ENCODE measurements around the gene FOXS1.

The FOXS1 gene

DNA sequence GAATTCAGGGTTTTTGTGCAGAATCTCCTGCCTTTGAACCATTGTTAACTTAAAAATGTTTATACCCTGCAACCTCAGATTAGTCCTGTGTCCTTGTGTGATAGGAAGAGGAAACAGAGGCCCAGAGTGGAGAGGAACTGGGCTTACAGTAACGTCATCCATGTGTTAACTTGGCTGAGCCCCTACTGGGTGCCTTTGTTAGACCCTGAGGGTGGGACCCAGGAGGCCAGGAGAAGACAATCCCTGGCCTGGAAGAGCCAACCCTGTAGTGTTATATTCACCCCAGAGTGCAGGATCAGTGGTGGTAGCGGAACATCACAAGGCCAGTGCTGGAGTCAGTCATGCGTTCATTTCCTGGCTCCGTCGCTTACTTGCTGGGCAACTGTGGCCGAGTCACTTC, 15.7 kb downstream of the FOXS1 start:
- TF ChIP-seq EP300 (IDR thresholded peaks at IDR 0.05; ENCODE audit: borderline replicate concordance): no peak
- TF ChIP-seq TCF12 (IDR thresholded peaks at IDR 0.05; ENCODE audit: low read depth): no peak
- TF ChIP-seq, protein P1, sequence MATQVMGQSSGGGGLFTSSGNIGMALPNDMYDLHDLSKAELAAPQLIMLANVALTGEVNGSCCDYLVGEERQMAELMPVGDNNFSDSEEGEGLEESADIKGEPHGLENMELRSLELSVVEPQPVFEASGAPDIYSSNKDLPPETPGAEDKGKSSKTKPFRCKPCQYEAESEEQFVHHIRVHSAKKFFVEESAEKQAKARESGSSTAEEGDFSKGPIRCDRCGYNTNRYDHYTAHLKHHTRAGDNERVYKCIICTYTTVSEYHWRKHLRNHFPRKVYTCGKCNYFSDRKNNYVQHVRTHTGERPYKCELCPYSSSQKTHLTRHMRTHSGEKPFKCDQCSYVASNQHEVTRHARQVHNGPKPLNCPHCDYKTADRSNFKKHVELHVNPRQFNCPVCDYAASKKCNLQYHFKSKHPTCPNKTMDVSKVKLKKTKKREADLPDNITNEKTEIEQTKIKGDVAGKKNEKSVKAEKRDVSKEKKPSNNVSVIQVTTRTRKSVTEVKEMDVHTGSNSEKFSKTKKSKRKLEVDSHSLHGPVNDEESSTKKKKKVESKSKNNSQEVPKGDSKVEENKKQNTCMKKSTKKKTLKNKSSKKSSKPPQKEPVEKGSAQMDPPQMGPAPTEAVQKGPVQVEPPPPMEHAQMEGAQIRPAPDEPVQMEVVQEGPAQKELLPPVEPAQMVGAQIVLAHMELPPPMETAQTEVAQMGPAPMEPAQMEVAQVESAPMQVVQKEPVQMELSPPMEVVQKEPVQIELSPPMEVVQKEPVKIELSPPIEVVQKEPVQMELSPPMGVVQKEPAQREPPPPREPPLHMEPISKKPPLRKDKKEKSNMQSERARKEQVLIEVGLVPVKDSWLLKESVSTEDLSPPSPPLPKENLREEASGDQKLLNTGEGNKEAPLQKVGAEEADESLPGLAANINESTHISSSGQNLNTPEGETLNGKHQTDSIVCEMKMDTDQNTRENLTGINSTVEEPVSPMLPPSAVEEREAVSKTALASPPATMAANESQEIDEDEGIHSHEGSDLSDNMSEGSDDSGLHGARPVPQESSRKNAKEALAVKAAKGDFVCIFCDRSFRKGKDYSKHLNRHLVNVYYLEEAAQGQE (IDR thresholded peaks at IDR 0.05; ENCODE audit: low read depth): no peak
- TF ChIP-seq NFIC (IDR thresholded peaks at IDR 0.05): no peak
- no peak for TF ChIP-seq TEAD4 (IDR thresholded peaks at IDR 0.05)
- no peak for TF ChIP-seq CREB1 (IDR thresholded peaks at IDR 0.05; ENCODE audit: low read depth)
- no peak for TF ChIP-seq YY1 (IDR thresholded peaks at IDR 0.05; ENCODE audit: low read depth)
- no peak for TF ChIP-seq TAF1 (IDR thresholded peaks at IDR 0.05; ENCODE audit: low read depth)
- TF ChIP-seq, protein P2, sequence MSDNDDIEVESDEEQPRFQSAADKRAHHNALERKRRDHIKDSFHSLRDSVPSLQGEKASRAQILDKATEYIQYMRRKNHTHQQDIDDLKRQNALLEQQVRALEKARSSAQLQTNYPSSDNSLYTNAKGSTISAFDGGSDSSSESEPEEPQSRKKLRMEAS (IDR thresholded peaks at IDR 0.05): no peak
- TF ChIP-seq CEBPB (IDR thresholded peaks at IDR 0.05): no peak
- no peak for TF ChIP-seq ZBTB7A (IDR thresholded peaks at IDR 0.05; ENCODE audit: low read depth)
- TF ChIP-seq, protein P3, sequence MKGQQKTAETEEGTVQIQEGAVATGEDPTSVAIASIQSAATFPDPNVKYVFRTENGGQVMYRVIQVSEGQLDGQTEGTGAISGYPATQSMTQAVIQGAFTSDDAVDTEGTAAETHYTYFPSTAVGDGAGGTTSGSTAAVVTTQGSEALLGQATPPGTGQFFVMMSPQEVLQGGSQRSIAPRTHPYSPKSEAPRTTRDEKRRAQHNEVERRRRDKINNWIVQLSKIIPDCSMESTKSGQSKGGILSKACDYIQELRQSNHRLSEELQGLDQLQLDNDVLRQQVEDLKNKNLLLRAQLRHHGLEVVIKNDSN (IDR thresholded peaks at IDR 0.05): no peak
- TF ChIP-seq RAD21 (IDR thresholded peaks at IDR 0.05; ENCODE audit: low read depth): no peak
- TF ChIP-seq EGR1 (IDR thresholded peaks at IDR 0.05): no peak
- no peak for TF ChIP-seq FOXM1 (IDR thresholded peaks at IDR 0.05; ENCODE audit: borderline replicate concordance, low read depth)

DNA sequence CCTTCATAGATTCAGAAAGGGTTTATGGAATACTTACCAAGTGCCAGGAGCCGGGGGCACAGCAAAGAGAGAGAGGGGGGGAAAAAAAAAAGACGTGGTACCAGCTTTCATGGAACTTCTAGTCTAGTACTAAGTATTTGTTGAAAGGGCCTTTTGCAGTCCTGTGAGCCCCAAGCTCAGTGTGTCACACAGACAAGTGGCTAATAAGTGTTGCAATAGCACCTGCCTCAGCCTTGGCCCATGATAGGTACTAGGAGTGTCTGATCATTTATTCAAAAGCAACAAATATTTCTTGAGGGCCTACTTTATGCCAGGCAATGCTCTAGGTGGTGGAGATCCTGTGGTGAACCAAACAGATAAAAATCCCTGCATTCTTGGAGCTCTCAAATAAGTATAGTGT, 18.3 kb downstream of the FOXS1 start:
- TF ChIP-seq NFIC (IDR thresholded peaks at IDR 0.05) (no peak), FOXM1 (IDR thresholded peaks at IDR 0.05; ENCODE audit: borderline replicate concordance, low read depth) (no peak), YY1 (IDR thresholded peaks at IDR 0.05; ENCODE audit: low read depth) (no peak)

DNA sequence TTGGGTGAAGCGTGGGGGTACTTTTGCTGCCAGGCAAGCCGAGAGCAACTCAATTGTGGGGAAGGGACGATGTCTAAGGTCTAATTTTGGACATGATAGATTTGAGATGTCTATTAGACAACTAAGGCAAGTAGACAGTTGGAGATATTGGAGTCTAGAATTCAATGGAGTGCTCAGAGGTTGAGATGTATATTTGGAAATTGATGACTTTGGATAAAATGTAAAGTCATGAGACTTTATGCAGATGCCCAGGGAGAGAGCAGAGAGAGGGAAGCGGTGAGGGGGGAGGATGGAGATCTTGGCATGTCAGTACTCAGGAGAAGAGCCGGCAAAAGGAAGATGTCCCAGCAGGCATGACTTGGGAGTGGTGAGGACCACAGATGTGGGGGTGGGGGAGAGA, 19.3 kb downstream of the FOXS1 start:
- TF ChIP-seq TCF12 (IDR thresholded peaks at IDR 0.05; ENCODE audit: low read depth) (no peak), EP300 (IDR thresholded peaks at IDR 0.05; ENCODE audit: borderline replicate concordance) (no peak), CREB1 (IDR thresholded peaks at IDR 0.05; ENCODE audit: low read depth) (no peak), YY1 (IDR thresholded peaks at IDR 0.05; ENCODE audit: low read depth) (no peak), NFIC (IDR thresholded peaks at IDR 0.05) (no peak)
- TF ChIP-seq, protein P2 (IDR thresholded peaks at IDR 0.05): no peak

DNA sequence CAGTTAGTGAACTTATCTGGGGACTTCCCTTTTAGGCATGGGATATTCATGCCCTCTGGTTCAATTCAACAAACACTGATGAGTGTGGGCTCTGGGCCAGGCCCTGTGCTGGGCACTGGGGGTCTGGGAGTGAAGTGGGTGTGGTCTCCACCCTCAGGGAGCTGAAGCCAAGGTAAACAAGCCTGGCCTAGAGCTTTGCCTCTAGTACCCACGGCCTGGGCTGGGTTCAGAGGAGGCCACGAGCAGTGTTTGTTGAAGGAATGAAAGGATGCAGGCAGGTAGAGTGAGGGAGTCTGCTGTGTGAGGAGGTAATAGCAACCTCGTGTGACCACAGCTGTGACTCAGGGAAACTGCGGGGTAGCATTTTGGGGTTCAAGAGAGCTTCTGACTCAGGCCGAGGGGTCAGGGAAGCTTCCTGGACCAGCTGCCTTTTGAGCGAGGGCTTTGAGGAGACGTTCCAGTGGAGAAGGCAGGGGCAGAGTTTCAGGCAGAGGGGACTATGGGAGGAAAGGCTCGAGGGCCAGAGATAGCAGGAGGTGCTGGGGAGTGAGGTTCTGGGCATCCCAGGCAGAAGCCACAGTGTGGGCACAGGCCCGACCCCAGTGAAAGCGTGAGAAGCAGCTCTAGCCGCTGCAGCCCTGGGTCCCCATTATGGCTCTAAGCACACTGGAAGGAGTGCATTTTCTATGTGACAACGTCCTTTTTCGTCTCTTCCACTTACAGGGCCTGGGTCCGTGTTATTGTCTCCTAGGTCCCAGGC, 20.7 kb downstream of the FOXS1 start:
- TF ChIP-seq EGR1 (IDR thresholded peaks at IDR 0.05) (no peak), CEBPB (IDR thresholded peaks at IDR 0.05) (no peak), FOXM1 (IDR thresholded peaks at IDR 0.05; ENCODE audit: borderline replicate concordance, low read depth) (no peak), CREB1 (IDR thresholded peaks at IDR 0.05; ENCODE audit: low read depth) (no peak), TEAD4 (IDR thresholded peaks at IDR 0.05) (no peak), TAF1 (IDR thresholded peaks at IDR 0.05; ENCODE audit: low read depth) (no peak)

DNA sequence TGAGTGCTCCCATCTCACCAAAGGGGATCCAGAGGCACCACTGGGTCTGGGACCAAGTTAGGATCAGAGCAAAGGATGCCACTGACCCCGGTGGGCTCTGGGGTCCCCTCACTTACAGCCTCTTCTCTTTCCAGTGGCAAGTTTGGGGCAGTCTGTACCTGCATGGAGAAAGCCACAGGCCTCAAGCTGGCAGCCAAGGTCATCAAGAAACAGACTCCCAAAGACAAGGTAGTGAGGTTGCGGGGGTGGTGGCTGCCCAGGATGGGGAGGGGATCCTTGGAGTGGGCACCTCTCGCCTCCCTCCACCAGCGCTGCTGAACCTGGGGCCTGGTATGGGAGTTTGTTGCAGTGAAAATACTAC, 21.3 kb downstream of the FOXS1 start:
- TF ChIP-seq TCF12 (IDR thresholded peaks at IDR 0.05; ENCODE audit: low read depth): no peak
- TF ChIP-seq, protein P2 (IDR thresholded peaks at IDR 0.05): no peak
- no peak for TF ChIP-seq ZBTB7A (IDR thresholded peaks at IDR 0.05; ENCODE audit: low read depth)
- TF ChIP-seq, protein P3 (IDR thresholded peaks at IDR 0.05): no peak
- TF ChIP-seq RAD21 (IDR thresholded peaks at IDR 0.05; ENCODE audit: low read depth): no peak
- TF ChIP-seq, protein P1 (IDR thresholded peaks at IDR 0.05; ENCODE audit: low read depth): no peak
- TF ChIP-seq NFIC (IDR thresholded peaks at IDR 0.05): no peak
- no peak for TF ChIP-seq EGR1 (IDR thresholded peaks at IDR 0.05)
- TF ChIP-seq CREB1 (IDR thresholded peaks at IDR 0.05; ENCODE audit: low read depth): no peak
- TF ChIP-seq TAF1 (IDR thresholded peaks at IDR 0.05; ENCODE audit: low read depth): no peak
- no peak for TF ChIP-seq EP300 (IDR thresholded peaks at IDR 0.05; ENCODE audit: borderline replicate concordance)
